ENCODE measurements around the gene MLLT10. TPM values are rescaled to one million over a fixed set of nuclear protein-coding genes. Genes with fewer than 3 reads are reported as not detected.
A peak's percentile ranks its signal among the peaks of the same experiment; 100 is the strongest.

MLLT10 gene
- total and polyA plus RNA-seq, 12 donors = 8.5 to 41.1 (median 24.6) TPM

DNA sequence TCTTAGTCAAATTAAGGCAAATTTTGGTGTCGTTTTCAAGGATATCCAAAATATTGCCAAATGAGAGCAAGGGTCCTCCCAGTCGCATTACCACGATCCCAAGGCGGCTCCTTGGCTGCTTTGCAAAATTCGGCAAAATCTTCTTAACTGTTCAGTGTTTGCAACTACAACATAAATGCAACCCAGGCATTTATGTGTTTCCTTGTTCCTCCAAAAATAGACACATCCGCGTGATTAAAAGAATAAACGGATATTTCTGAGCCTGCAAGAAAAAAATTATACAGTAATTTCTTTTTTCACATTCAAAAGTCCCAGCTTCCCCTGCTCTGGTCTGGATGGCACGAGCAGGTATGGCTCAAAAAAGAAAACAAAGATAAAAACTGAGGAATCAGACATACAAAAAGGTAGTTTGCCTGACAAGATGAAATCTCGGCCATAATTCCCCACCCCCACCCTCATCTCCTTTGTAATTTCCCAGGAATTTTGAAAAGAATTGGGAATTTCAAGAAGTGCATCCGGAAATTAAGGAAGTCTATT is 14.6 kb upstream of the MLLT10 start:
- 9 to 14% methylated on average over 11 of the region's 11 CpGs for WGBS, 2 donors
- peak overlapping the region; percentile 0 to 72 (median 64) for H3K4me3 ChIP-seq
- DNase-seq (no peak), ATAC-seq (no peak)
- intact Hi-C loops (cut with DNase I) = loop anchor here in 2 of 10 donors (5.0 to 10.0 kb wide), 2 partner anchors 208 to 805 kb away; partner anchors contain the start of gene BMI1 (in 1 of the 2)
- TF ChIP-seq, protein P1, sequence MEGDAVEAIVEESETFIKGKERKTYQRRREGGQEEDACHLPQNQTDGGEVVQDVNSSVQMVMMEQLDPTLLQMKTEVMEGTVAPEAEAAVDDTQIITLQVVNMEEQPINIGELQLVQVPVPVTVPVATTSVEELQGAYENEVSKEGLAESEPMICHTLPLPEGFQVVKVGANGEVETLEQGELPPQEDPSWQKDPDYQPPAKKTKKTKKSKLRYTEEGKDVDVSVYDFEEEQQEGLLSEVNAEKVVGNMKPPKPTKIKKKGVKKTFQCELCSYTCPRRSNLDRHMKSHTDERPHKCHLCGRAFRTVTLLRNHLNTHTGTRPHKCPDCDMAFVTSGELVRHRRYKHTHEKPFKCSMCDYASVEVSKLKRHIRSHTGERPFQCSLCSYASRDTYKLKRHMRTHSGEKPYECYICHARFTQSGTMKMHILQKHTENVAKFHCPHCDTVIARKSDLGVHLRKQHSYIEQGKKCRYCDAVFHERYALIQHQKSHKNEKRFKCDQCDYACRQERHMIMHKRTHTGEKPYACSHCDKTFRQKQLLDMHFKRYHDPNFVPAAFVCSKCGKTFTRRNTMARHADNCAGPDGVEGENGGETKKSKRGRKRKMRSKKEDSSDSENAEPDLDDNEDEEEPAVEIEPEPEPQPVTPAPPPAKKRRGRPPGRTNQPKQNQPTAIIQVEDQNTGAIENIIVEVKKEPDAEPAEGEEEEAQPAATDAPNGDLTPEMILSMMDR (IDR thresholded peaks at IDR 0.05) = no peak
- peaks cover 0 to 65% (median 0%) of the 10 kb centered on the region in 7 donors for H3K27me3 ChIP-seq
- peaks cover 0 to 66% (median 35%) of the 10 kb centered on the region in 9 donors for H3K4me1 ChIP-seq
- peak overlapping the region; percentile 39 to 93 (median 81) for H3K27ac ChIP-seq
- H3K9me3 ChIP-seq = no peaks in the 10 kb centered on the region
- no peaks in the 10 kb centered on the region for H3K36me3 ChIP-seq

DNA sequence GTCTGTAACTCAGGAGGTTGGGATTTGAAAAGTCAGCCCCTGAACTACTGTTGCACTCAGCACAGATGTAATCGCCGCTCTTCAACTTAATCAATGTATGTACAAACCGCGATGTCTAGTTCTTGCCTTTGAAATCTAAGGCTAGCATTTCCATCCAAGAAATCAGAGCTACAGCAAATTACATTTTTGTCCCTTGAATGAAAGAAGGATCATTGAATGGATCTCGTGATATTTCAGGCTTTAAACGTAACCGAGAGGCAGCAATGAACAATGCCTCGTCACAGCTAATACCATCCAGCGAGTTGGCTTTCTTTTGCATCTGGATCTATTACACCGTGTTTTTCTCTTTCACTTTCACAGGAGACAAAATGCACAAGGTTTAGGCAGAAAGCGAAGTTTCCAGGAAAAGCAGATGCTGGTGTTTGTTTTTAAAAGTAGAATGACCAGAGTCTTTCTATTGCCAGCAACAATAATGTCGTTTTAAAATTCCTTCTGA is 14.0 kb upstream of the MLLT10 start:
- DNase-seq (no peak), ATAC-seq (peak in 2 of 8 donors; percentile 28 to 29)
- TF ChIP-seq, protein P1 (IDR thresholded peaks at IDR 0.05) = no peak
- intact Hi-C loops (cut with DNase I) = loop anchor here in 2 of 10 donors (5.0 to 10.0 kb wide), 2 partner anchors 207 to 805 kb away; partner anchors contain the start of gene BMI1 (in 1 of the 2)
- no peaks in the 10 kb centered on the region for H3K36me3 ChIP-seq
- peak overlapping the region; percentile 21 to 93 (median 81) for H3K27ac ChIP-seq
- peak overlapping the region; percentile 2 to 72 (median 64) for H3K4me3 ChIP-seq
- no peaks in the 10 kb centered on the region for H3K9me3 ChIP-seq
- peaks cover 0 to 60% (median 0%) of the 10 kb centered on the region in 7 donors for H3K27me3 ChIP-seq
- WGBS, 2 donors = 3 to 5% methylated on average over 12 of the region's 12 CpGs
- peaks cover 0 to 71% (median 35%) of the 10 kb centered on the region in 9 donors for H3K4me1 ChIP-seq

DNA sequence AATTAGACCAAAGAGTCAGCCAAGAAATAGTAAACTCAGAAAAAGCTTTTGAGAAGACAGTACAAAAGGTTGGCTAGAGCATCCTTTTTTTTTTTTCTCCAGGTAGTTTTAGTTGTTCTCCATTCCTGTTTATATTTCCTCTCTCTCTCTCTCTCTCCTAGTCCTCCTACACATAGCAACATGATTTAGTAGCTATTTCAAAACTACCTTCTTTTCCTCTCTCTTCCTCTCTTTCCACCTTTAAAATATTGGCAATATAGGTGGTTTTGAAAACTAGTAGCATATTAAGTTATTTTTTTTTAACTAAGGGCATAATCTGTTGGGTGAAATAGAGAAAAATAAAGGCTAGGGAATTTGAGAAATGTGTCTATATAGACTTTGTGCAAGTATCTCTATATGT is 13.5 kb upstream of the MLLT10 start:
- Histone ChIP-seq H3K4me3 (peak overlapping the region; percentile 2 to 72 (median 64)), H3K27me3 (peaks cover 0 to 55% (median 0%) of the 10 kb centered on the region in 7 donors), H3K4me1 (peaks cover 0 to 71% (median 33%) of the 10 kb centered on the region in 9 donors), H3K36me3 (no peaks in the 10 kb centered on the region), H3K27ac (peak overlapping the region in 9 of 10 donors; percentile 76 to 93 (median 81)), H3K9me3 (no peaks in the 10 kb centered on the region)
- TF ChIP-seq, protein P1 (IDR thresholded peaks at IDR 0.05) = no peak
- intact Hi-C loops (cut with DNase I) = no loop called here
- ATAC-seq = no peak
- DNase-seq = no peak

DNA sequence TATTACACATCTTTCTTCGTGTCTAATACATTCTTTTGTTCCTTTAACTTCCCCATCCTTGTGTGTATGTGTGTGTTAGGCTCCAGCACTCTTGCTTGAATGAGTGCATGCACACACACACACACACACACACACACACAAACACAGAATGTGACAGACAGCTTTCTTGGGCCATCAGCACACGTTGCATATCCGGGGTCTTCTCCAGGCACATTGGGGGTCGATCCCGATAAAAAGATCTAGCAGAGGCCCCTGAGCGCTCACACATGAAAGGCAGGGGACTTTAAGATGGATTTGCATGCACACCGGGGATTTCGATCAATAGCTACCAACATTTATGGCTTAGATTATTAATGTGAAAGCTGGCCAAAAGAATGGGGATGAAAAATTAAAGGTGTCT is 13.1 kb upstream of the MLLT10 start:
- no peak for ATAC-seq
- peaks cover 0 to 66% (median 29%) of the 10 kb centered on the region in 9 donors for H3K4me1 ChIP-seq
- 54 to 68% methylated on average over 8 of the region's 8 CpGs for WGBS, 2 donors
- peak overlapping the region in 2 of 10 donors; percentile 68 for H3K4me3 ChIP-seq
- TF ChIP-seq, protein P1 (IDR thresholded peaks at IDR 0.05) = no peak
- peak overlapping the region in 8 of 10 donors; percentile 76 to 93 (median 82) for H3K27ac ChIP-seq
- no peak for DNase-seq
- H3K27me3 ChIP-seq = peaks cover 0 to 50% (median 0%) of the 10 kb centered on the region in 7 donors
- H3K9me3 ChIP-seq = no peaks in the 10 kb centered on the region
- H3K36me3 ChIP-seq = no peaks in the 10 kb centered on the region
- intact Hi-C loops (cut with DNase I) = no loop called here

All from heart right ventricle (tissue), 16 donors.